CD4-positive, alpha-beta T cell treated with Interleukin-6 for 4 hours (primary cell): ENCODE results near the gene ATP1B2.
"Not testable (repeated sequence)": the region's sequence is repeated elsewhere in the genome, so short reads cannot be mapped to it uniquely, and the experiment has no call there.

Experiments used
- DNase-seq: peaks from one replicate; pipeline ENCODE4 v3.0.0-alpha.2; 2020; ENCODE audit warnings: mixed read lengths

Gene ATP1B2

GRCh38 chr17:7650509-7651096, at the start of gene ATP1B2:
Gene ATP1B2, plus strand, starts transcription at chr17:7650926. Its CDS starts 593 bp downstream, at chr17:7651519.
- DNase-seq, result peak; percentile 84

DNA sequence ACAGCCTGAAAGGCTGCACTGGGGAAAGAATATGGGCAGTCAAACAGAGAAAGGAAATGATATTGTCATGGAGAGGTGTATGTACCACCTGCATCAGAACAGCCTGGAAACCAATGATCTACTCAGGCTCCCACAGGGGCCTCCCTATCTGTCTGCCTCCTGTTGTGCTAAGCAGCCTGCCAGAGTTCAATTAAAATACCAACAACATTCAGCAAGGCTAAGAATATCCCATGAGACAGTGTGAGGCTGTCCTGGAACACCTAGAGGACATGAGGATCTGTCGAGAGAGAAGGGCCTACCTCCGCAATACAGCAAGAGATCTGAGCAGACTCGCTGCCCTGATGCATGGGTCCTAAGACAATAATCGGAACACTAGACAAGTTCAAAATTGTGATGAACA, 44.4 kb upstream of the ATP1B2 start:
- DNase-seq, result no peak

DNA sequence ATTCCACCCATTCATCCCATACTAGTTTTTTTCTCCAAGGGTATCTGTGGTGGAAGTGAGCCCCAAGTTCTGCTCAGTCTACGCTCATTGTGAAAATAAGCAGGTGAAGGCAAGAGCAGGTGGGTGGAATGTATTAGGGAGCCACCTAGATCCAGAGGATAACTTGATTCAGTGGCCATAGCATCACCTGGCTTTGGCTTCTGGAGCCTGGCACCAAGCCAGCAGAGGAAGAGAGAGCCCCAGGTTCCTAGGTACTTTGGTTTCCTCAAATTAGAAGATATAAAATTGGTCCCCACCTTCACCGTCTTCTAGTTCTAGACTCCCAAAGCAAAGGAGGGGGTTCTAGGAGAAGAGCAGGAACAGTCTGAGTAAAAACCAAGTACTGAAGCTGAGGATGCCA, 40.1 kb upstream of the ATP1B2 start:
- no peak for DNase-seq

- DNase-seq, result no peak
Measured at GRCh38 chr17:7611635-7612293, 39.0 kb upstream of the ATP1B2 start.

DNA sequence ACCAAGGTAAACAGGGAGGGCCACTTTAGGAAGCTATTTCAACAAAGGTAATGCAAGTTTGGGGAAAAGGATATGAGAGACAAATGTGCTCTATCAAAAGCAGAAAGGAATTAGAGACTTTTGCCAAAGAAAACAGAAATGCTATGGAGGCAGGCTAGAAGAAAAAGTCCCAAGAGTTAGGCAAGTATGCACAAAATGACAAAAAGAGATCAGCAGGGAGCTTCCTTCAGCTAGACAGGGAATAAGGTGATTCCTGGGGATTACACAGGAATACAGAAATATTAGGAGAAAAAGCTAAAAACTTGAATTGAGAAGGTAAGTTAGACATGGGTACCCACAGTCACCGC, 38.5 kb upstream of the ATP1B2 start:
- DNase-seq, result no peak

DNA sequence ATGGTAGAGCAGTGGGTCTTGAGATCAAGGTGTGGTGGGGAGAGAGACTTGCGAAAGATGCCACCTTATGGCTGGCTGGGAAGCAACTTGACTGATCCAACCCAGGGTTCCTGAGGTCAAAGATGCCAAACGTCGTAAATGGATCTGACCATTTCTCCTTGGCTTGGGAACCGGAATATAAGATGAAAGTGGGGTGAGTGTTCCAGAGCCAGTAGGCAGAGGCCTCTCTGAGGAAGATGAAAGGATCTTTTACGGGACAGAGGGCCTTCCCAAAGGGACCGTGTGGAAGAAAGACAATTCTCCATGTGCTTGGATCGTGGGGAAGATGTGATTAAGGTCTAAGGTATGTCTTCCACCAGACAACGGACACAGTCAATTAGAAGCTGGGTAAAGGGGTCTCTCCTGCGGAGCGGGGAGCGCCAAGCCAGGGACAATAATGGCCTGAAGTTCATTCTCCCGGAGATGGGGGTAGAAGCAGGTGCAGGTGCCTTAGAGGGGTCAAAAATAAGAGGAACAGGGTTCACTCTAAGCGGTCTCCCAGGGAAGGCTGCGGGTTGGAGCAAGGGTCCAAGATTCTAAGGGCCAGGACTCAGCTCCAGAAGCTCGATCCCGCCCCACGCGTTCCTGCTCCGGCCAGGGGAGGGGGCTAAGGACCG, 36.8 kb upstream of the ATP1B2 start:
- DNase-seq, result no peak

DNA sequence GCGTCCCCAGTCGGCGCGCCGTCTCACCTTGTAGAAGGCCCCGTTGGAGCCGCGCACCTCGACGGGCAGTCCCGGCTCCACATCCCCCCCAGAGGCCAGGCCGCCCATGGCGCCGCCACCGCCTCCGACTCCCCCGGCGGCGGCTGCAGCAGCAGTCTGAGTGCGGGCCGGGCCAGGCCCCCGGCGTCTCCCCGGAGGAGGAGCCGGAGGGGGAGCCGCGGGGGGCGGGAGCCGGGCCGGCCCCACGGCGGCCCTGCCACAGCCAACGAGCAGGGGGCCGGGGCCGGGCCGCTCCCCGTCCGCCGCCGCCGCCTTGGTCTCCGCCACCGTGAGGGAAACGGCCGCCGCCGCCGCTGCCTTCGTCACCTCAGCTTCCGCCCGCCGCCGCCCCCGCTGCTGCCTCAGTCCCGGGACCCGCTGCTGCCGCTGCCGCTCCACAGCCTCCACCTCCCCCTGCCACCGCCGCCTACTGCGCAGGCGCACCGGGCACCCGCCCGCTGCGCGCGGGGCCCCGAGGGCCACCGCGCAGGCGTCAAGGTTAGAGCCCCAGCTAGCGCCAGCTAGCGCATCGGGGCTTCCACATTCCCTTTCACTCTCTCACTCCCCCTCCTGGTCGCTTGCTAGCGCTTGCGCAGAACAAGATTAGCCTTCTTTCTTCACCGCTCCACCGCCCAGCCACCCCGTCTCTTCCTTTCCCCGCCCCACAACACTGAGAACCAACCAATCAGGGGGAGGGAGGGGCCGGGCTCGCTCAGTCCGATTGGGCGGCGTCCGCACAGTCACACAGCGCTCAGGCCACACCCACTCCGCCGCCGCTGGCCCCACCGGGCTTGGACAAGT, 36.1 kb upstream of the ATP1B2 start, which contains the start of gene FXR2:
Gene FXR2, minus strand, starts transcription at position 473 of the 840 bp plus-strand sequence. Its CDS starts 365 bp downstream, at position 108.
- peak; percentile 99 for DNase-seq

DNA sequence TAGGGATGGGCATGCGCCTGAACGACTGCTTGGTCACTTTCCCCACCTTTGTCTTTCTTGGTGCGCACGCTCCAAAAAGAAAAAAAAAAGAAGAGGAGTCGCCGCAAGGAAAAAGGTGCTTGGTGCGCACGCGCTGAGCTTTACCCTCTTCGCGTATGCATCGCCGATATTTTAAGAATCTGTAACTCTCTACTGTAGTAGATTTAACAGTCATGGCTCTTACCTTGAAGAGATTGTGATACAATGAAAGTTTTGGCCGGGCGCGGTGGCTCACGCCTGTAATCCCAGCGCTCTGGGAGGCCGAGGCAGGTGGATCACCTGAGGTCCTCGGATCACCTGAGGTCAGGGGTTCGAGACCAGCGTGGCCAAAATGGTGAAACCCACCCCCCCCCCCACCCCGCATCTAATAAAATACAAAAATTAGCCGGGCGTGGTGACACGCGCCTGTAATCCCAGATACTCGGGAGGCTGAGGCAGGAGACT, 35.4 kb upstream of the ATP1B2 start:
- no peak for DNase-seq

- no peak for DNase-seq
Measured at GRCh38 chr17:7618608-7619007, 32.1 kb upstream of the ATP1B2 start.

GRCh38 chr17:7620835-7621234, 29.9 kb upstream of the ATP1B2 start:
- DNase-seq, result no peak

DNA sequence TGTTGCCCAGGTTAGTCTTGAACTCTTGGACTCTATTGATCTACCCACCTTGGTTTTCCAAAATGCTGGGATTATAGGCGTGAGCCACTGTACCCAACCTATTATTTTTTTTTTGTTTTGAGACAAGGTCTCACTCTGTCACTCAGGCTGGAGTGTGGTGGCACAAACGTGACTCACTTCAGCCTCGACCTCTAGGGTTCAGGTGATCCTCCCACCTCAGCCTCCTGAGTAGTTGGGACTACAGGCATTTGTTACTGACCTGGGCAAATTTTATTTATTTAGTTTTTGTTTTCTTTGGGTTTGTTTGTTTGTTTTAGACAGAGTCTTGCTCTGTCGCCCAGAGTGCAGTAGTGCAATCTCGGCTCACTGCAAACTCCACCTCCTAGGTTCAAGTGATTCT, 27.1 kb upstream of the ATP1B2 start:
- no peak for DNase-seq

DNA sequence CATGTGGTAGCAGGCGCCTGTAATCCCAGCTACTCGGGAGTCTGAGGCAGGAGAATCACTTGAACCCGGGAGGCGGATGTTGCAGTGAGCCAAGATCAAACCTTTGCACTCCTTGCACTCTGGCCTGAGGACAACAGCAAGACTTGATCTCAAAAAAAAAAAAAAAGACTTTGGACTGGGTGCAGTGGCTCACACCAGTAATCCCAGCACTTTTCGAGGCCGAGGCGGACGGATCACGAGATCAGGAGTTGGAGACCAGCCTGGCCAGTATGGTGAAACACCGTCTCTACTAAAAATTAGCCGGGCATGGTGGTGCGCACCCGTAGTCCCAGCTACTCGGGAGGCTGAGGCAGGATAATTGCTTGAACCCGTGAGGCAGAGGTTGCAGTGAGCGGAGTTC, 25.0 kb upstream of the ATP1B2 start:
- DNase-seq, result not testable (repeated sequence)

DNA sequence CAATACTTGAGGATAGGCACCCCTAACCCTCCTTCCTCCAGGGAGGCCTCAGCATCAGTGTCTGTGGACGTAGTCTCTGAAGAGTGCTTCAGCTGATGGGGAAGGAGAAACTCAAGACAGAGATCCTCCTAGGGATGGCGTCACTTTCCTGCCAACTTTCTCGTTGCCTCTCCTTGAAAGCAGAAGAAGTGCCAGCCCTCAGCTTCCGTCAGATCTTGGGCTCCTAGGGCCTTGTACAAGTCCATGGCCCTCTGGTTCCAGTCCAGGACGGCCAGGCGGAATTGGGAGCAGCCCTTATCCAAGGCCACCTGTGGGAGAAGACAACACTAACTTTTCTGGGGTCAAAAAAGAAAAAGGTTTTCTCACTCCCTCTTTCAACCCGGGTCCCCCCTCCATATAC, 24.4 kb upstream of the ATP1B2 start:
- DNase-seq, result no peak

- DNase-seq, result no peak
Measured at GRCh38 chr17:7626956-7627249, 23.8 kb upstream of the ATP1B2 start.

GRCh38 chr17:7627250-7628121, 23.2 kb upstream of the ATP1B2 start, which contains the start of gene SAT2:
Gene SAT2, minus strand, starts transcription at chr17:7627821. Its CDS starts 186 bp downstream, at chr17:7627635.
- DNase-seq, result peak; percentile 93

DNA sequence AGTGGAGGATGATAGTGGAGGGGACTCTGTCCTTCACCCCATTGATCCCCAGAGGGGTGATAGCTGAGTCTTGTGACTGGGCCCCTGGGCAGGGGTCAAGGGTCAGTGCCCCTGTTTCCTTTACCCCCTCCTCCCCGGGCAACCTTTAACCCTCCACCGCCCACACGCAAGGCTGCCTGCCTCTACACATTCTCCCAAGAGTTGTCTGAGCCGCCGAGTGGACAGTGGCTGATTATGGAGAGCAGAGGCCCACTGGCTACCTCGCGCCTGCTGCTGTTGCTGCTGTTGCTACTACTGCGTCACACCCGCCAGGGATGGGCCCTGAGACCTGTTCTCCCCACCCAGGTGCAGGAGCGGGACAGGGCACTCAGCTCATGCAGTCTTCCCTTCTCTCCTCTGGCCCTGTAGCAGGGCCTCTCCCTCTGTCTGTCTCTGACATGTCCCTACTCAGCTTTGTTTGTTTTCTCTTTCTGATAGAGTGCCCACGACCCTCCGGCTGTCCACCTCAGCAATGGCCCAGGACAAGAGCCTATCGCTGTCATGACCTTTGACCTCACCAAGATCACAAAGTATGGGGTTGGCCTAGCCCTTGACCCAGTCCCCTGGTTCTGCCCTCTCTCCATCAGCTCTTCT, 20.7 kb upstream of the ATP1B2 start, which contains the start of gene SHBG:
Gene SHBG, plus strand, starts transcription at position 197 of the 633 bp plus-strand sequence. Its CDS starts 38 bp downstream, at position 235.
- no peak for DNase-seq

DNA sequence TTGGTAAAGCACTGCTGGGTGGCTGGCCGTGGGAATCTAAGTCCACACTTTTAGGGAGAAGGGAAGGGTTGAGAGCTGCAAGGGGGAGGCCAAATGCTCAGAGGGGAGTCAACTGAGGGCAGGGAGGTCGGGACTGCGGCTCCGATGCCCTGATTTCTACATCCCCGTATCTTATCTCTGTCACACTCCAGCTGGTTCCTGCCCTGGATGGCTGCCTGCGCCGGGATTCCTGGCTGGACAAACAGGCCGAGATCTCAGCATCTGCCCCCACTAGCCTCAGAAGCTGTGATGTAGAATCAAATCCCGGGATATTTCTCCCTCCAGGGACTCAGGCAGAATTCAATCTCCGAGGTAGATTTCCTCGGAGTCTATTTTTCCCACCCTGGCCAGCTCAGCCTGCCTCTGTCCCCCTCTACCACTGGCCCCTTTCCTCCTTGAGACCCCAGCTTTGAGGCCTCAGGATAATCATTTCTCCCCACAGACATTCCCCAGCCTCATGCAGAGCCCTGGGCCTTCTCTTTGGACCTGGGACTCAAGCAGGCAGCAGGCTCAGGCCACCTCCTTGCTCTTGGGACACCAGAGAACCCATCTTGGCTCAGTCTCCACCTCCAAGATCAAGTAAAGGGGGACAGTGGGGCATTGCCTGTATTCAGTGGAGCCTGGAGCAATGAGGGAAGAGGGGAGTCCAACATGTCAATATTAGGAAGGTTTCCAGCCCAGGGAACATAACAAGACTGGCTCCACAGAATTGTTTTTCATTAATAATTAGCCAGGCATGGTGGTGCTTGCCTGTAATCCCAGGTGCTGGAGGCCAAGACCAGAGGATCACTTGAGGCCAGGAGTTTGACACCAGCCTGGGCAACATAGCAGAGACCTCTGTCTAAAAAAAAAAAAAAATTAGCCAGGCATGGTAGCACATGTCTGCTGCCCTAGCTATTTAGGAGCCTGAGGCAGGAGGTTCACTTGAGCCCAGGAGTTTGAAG, 19.0 kb upstream of the ATP1B2 start:
- DNase-seq, result no peak

DNA sequence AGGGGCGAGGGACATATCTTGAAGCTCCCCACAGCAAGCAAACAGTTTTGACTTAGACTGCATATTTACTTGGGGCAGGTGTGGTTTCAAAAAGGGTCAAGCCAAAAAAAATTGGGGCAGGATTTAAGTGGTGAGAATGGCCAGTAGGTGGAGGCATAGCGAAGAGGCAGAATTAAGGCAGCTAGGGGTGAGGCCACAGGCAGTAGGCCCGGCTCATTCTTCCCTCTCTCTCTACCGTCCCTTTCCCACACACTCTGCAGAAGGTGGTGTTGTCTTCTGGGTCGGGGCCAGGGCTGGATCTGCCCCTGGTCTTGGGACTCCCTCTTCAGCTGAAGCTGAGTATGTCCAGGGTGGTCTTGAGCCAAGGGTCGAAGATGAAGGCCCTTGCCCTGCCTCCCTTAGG, 18.2 kb upstream of the ATP1B2 start:
- DNase-seq, result peak; percentile 40

- DNase-seq, result no peak
Measured at GRCh38 chr17:7633093-7633492, 17.6 kb upstream of the ATP1B2 start.

- peak; percentile 12 for DNase-seq
Measured at GRCh38 chr17:7634384-7634783, 16.3 kb upstream of the ATP1B2 start.
